Activated CD8-positive, alpha-beta memory T cell treated with anti-CD3 and anti-CD28 coated beads for 48 hours (primary cell): ENCODE results near the gene ALOX15.
"Not testable (repeated sequence)": the region's sequence is repeated elsewhere in the genome, so short reads cannot be mapped to it uniquely, and the experiment has no call there.

Experiments
- DNase-seq, 3 experiments: peaks; one replicate each; pipeline ENCODE4 v3.0.0-alpha.2; 2020; ENCODE audit warnings: low read depth in 2 of 3, low spot score in 2 of 3

Gene ALOX15

DNA sequence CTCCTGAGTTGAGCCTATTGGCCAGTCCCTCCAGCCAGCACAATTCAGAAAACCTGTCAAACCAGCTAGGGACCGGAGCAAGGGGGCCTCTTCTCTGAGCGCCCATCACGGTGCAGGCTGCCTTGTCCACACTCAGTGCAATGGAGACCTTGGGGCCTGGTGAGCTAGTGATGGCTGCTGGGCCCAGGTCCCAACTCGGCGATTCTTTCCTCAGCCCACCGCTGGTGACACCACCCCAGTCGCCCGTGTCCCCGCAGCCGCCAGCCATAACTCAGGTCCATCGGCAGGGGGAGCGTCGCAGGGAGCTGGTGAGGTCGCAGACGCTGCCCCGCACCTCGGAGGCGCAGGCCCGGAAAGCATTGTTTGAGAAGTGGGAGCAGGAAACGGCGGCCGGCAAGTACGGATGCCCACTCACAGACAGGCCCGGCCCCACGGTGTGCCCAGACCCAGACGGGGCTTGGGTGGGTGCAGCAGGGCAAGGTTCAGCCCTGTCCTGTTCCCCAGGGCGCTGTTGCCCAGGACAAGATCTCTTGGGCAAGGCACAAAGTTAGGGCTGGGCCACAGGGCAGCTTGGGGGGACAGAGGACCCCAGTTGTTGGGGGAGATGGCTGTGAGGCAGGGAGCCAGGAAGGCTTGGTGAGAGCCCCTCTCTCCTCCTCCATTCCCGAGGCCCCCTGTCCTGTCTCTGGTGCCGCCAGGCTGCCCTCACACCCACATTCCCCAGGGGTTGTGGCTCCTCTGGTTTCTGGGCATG is 46.4 kb downstream of the ALOX15 start:
- DNase-seq: peak in 2 of 3 experiments; percentile 11 to 18

DNA sequence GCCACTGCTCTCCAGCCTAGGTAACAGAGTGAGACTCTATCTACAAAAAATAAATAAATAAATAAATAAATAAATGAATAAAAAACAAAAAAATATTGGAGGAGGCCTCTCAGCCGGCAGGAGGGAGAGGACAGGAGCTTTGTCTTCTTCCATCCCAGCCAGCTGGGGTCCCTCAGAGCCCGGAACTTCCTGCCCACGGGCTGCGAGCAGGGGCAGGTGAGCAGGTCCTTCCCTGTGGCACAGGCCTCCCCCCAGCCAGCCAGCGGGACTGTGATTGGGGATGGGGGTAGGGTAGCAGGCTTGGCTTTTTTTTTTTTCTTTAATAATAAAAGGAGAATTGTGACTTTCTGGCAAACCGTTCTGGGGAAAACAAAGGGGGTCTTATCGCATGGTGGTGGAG is 47.1 kb downstream of the ALOX15 start:
- no peak for DNase-seq

GRCh38 chr17:4593021-4593421 is 48.5 kb downstream of the ALOX15 start:
- DNase-seq: no peak

GRCh38 chr17:4592240-4593005 is 49.1 kb downstream of the ALOX15 start:
- DNase-seq: no peak

- no peak for DNase-seq
Measured at GRCh38 chr17:4591529-4591928, 49.9 kb downstream of the ALOX15 start.

GRCh38 chr17:4590981-4591453 is 50.5 kb downstream of the ALOX15 start:
- DNase-seq: no peak

DNA sequence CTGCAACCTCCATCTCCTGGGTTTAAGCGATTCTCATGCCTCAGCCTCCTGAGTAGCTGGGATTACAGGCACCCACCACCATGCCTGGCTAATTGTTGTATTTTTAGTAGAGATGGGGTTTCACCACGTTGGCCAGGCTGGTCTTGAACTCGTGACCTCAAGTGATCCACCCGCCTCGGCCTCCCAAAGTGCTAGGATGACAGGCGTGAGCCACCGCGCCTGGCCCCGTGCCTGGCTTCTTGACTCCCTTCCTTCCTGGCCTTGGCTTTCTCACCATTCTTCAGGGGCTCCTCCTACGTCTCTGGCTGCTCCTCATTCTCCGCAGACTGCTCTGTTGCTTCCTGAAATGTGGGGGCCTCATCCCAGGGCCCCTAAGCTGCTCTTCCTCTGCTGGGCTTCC is 51.4 kb downstream of the ALOX15 start:
- DNase-seq: not testable (repeated sequence)

- DNase-seq: no peak
Measured at GRCh38 chr17:4588898-4589625, 52.4 kb downstream of the ALOX15 start.

DNA sequence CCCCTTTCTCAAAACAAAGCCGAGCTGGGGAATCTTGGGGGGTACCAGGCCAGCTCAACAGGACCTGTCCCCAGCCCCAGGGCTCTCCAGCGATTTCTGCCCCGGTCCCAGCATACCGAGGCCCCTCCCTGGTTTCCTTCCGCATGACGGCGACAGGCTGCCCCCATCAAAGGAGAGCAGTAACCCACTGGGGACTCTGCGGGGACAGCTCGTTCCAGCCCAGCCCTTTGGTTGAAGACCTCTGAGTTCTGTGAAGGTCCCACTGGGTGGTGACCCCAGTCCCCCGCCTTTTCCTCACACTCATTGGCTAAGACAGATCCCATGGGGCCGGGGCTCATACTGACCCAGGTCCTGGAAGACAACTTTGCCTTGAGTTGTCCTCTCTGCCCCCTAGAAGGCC is 53.1 kb downstream of the ALOX15 start:
- no peak for DNase-seq

DNA sequence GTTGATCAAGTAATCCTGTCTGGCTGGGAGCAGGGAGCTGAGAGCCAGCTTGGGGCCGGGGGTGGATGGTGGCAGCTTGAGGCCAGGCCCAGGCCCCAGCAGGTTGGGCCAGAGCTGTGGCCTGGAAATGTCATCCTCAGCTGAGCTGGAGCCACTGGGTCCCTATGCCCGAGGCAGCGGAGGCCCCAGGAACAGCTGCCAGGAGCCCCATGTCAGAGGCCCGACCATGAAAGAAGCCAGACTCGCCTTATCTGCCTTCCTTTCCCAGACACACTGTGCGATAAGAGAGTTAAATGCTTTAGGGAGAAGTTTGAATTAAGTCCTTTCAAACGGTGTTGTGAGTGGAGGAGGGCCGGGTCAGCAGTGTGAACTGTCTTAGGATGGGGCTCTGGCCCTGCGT is 53.7 kb downstream of the ALOX15 start:
- DNase-seq: no peak

DNA sequence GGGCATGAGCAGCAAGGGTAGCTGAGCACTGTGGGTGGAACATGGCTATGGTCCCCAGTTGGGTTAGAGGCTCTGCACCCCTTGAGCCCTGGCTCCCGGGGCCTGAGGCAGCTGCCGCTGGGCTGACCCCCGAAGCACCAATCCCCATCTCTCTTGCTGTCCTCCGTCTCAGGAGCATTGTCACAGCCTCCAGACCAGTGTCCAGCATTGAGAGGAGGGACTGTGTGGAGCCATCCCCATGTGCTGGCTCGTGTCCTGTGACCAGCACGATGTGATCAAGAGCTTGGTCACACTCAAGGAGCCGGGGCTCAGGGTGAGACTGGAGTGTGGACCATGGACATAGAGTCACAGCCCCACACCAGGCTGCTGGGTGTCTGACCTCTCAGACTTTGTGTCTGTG is 54.3 kb downstream of the ALOX15 start:
- no peak for DNase-seq

DNA sequence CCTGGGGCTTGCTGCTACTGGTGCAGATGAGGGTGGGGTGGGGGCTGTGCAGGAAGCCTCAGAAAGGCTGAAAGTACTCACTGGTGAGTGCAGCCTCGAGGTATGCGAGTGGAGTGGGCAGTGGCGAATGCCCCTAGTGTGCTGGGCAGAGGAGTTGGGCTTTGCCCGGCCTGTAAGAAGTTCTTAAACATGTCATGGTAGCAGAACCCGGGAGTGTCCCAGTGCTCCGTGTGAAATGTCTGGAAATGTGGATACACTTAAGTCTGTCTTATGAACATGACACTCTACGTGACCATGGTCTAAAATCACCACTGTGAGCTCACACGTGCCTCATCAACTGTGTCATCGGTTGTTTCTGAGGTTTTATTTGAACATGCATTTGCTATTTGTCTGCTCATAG is 55.4 kb downstream of the ALOX15 start:
- DNase-seq: no peak

DNA sequence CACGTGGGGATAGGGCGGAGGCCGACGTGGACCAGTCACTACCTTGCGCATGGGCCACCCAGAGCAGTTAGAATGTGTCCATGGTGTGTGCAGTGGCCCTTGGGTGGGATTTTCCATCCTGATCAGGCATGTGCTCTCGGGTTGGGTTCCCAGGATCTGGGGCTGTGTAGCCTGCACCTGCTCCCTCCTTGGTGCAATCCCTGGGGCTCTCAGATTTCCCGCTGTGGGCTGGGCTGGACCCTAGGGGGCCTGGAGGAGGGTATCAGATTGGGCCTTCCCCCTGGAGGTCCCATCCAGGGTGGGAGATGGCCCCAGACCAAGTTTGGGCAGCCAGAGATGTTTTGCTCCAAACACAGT is 55.9 kb downstream of the ALOX15 start:
- DNase-seq: no peak

GRCh38 chr17:4584917-4585637 is 56.4 kb downstream of the ALOX15 start:
- DNase-seq: no peak

- DNase-seq: no peak
Measured at GRCh38 chr17:4584101-4584916, 57.2 kb downstream of the ALOX15 start, which contains the start of gene SMTNL2. SMTNL2 (plus strand) TSS chr17:4584529; CDS start chr17:4584606, 77 bp downstream.

GRCh38 chr17:4583782-4584100 is 57.7 kb downstream of the ALOX15 start:
- DNase-seq: no peak

GRCh38 chr17:4583206-4583605 is 58.3 kb downstream of the ALOX15 start:
- DNase-seq: no peak

- DNase-seq: no peak
Measured at GRCh38 chr17:4582691-4583090, 58.8 kb downstream of the ALOX15 start.

- DNase-seq: no peak
Measured at GRCh38 chr17:4582101-4582501, 59.4 kb downstream of the ALOX15 start.
